ENCODE measurements around the gene PUS10. TPM values are rescaled to one million over a fixed set of nuclear protein-coding genes. Genes with fewer than 3 reads are reported as not detected.
"Not testable (repeated sequence)": the region's sequence is repeated elsewhere in the genome, so short reads cannot be mapped to it uniquely, and the experiment has no call there.

PUS10 gene
- 10 to 100 TPM; 12.6 to 18.5 TPM for total RNA-seq

- Mint-ChIP-seq H3K9me3 (no peaks in the 10 kb centered on the region), H3K27me3 (no peaks in the 10 kb centered on the region), H3K36me3 (peaks cover 8% of the 10 kb centered on the region), H3K27ac (peak within 1 kb of the TSS; percentile 85 to 98), H3K4me3 (peak within 1 kb of the TSS; percentile 97), H3K4me1 (ENCODE audit: low read depth in 2 of 2) (peaks cover 23 to 26% of the 10 kb centered on the region in 2 donors)
- DNase-seq (ENCODE audit: low spot score) (peak; percentile 77), ATAC-seq (peak; percentile 93)
Observed at GRCh38 chr2:61017556-61018317, at the start of gene PUS10, which contains the start of gene PEX13. Gene PUS10 (minus strand): TSS chr2:61018255. CDS start chr2:61011890, 6,365 bp downstream. Gene PEX13 (plus strand): TSS chr2:61017720. CDS start chr2:61017760, 40 bp downstream.

DNA sequence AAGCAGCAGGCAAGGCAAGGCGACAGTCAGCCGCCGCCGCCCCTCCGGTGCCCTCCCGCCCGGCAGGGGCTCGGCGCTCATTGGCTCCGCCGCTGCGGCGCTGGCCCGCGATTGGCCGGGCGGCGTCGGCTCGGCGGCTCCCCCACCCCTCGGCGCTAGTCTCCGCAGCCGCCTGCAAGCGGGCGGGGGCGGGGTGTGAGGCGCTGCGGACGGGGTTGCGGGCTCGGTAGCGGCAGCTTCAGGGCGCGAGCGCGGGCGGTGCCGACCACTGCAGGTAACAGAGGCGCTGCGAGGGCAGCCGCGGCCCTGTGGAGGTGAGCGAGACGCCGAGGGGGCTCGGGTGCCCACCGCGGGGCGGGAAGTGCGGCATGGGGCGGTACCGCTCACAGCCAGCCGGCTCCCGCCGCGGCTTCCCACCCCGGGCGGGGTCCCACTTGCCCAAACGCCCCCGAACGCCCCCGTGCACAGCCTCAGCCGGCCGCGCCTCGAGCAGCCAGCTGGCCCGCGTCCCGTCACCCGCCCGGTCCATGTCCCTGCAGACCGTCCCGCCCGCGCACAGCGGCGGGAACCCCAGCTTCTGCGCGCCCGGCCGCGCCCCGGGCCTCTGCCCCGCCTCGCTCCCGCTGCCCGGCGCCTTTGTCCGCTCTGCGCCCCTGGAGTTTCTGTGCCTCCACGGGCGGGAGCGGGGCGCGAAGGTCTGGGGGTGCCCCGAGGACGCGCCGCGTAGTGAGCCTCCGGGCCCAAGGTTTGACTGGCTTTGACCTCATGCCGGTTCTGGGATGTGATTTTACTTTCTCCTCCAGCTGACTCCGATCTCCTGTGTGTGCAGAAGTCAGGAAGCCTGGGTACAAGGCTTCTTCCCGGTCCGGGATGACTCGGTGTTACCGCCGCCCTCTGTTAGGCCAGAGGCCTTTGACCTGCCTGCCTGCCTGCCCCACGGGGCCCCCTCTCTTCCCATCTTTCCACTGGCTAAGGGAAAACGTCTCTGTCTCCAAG lies 48.0 kb upstream of the PUS10 start, which contains the start of gene SANBR:
SANBR (plus strand) TSS at position 158 of the 996 bp plus-strand sequence. CDS start 4,480 bp downstream, outside the sequence.
- no peaks in the 10 kb centered on the region for H3K27me3 Mint-ChIP-seq
- peak; percentile 99 for ATAC-seq
- DNase-seq (ENCODE audit: low spot score) = peak; percentile 92

DNA sequence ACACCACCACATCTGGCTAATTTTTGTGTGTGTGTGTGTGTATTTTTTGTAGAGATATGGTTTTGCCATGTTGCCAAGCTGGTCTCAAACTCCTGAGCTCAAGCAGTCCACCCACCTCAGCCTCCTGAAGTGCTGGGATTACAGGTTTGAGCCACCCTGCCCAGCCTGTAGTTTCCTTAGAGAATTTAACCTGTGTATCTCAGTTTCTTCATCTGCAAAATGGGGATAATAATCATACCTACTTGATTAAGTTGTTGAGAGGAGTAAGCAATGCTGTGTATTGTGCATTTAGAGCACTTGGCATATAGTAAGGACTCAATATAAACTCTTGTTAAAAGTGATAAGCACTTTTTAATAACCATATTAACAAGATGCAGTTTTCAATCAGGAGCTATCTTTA lies 41.3 kb upstream of the PUS10 start:
- DNase-seq (ENCODE audit: low spot score) (no peak), ATAC-seq (no peak)
- Mint-ChIP-seq H3K9me3 (no peaks in the 10 kb centered on the region), H3K27me3 (no peaks in the 10 kb centered on the region), H3K4me1 (ENCODE audit: low read depth in 2 of 2) (no peaks in the 10 kb centered on the region), H3K36me3 (no peaks in the 10 kb centered on the region), H3K27ac (no peak overlapping the region), H3K4me3 (no peak overlapping the region)

More for the DNA sequence above, 48.0 kb upstream of the PUS10 start, which contains the start of gene SANBR:
- H3K36me3 Mint-ChIP-seq = peaks cover 4% of the 10 kb centered on the region
- peaks cover 5 to 7% of the 10 kb centered on the region in 2 donors for H3K4me1 Mint-ChIP-seq (ENCODE audit: low read depth in 2 of 2)
- H3K9me3 Mint-ChIP-seq = no peaks in the 10 kb centered on the region
- peak within 1 kb of the TSS; percentile 93 for H3K4me3 Mint-ChIP-seq
- H3K27ac Mint-ChIP-seq = peak within 1 kb of the TSS; percentile 53 to 57

DNA sequence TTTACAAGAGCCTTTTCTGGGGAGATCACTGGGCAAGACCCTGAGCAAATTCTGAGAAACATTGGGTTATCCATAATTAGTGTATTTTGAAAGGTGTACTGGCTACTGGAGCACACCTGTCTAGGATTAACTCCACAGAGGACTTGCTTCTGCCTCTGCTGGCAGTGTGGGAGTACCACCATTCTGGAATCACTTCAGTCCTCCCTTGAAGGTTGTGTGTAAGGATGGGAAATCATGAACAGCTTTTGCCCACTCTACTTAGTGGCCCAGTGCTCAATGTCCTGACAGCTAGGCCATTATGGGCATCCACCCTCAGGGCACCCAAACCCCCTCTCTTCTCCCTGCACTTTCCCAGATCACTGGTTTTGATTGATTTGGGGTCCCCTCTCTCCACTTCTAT lies 39.5 kb upstream of the PUS10 start:
- Mint-ChIP-seq H3K36me3 (no peaks in the 10 kb centered on the region), H3K9me3 (no peaks in the 10 kb centered on the region), H3K4me3 (no peak overlapping the region), H3K27me3 (no peaks in the 10 kb centered on the region), H3K4me1 (ENCODE audit: low read depth in 2 of 2) (no peaks in the 10 kb centered on the region), H3K27ac (no peak overlapping the region)
- ATAC-seq (no peak), DNase-seq (ENCODE audit: low spot score) (no peak)

- H3K9me3 Mint-ChIP-seq = no peaks in the 10 kb centered on the region
- no peak overlapping the region for H3K4me3 Mint-ChIP-seq
- H3K27ac Mint-ChIP-seq = no peak overlapping the region
- peaks cover 4% of the 10 kb centered on the region for H3K36me3 Mint-ChIP-seq
- no peaks in the 10 kb centered on the region for H3K27me3 Mint-ChIP-seq
- no peak for ATAC-seq
- H3K4me1 Mint-ChIP-seq (ENCODE audit: low read depth in 2 of 2) = no peaks in the 10 kb centered on the region
- no peak for DNase-seq (ENCODE audit: low spot score)
Observed at GRCh38 chr2:61055557-61055956, 37.5 kb upstream of the PUS10 start.

GRCh38 chr2:61045999-61046398 lies 27.9 kb upstream of the PUS10 start:
- H3K27me3 Mint-ChIP-seq = no peaks in the 10 kb centered on the region
- ATAC-seq = no peak
- peaks cover 10% of the 10 kb centered on the region for H3K36me3 Mint-ChIP-seq
- H3K4me1 Mint-ChIP-seq (ENCODE audit: low read depth in 2 of 2) = peaks cover 14 to 15% of the 10 kb centered on the region in 2 donors
- no peaks in the 10 kb centered on the region for H3K9me3 Mint-ChIP-seq
- no peak overlapping the region for H3K27ac Mint-ChIP-seq
- DNase-seq (ENCODE audit: low spot score) = no peak
- H3K4me3 Mint-ChIP-seq = no peak overlapping the region

DNA sequence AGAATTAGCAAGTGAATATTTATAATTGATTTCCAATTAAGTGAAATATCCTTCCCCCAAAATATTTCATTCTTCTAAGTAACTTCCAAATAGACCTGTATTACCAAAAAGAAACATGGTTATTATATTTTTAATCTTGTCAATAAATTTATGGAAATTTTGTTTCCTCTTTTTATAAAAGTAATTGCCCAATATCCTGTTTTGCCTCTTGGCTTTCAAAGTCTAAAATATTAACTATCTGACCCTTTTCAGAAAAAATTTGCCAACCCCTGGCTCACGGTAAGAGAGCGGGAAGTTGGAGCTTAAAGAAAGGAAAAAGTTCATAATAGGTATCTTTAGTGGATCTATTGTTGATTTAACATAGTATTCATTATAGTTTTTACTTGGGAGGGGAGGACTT lies 27.2 kb upstream of the PUS10 start:
- DNase-seq (ENCODE audit: low spot score) = no peak
- ATAC-seq = no peak
- Mint-ChIP-seq H3K4me1 (ENCODE audit: low read depth in 2 of 2) (peaks cover 15 to 16% of the 10 kb centered on the region in 2 donors), H3K36me3 (peaks cover 10% of the 10 kb centered on the region), H3K4me3 (no peak overlapping the region), H3K27ac (no peak overlapping the region), H3K27me3 (no peaks in the 10 kb centered on the region), H3K9me3 (no peaks in the 10 kb centered on the region)

- H3K9me3 Mint-ChIP-seq = no peaks in the 10 kb centered on the region
Observed at GRCh38 chr2:61044636-61045035, 26.6 kb upstream of the PUS10 start.

GRCh38 chr2:61042807-61043206 lies 24.8 kb upstream of the PUS10 start:
- Mint-ChIP-seq H3K4me3 (no peak overlapping the region), H3K36me3 (peaks cover 17% of the 10 kb centered on the region), H3K27me3 (no peaks in the 10 kb centered on the region), H3K4me1 (ENCODE audit: low read depth in 2 of 2) (peaks cover 16 to 19% of the 10 kb centered on the region in 2 donors), H3K9me3 (no peaks in the 10 kb centered on the region), H3K27ac (no peak overlapping the region)
- ATAC-seq (no peak), DNase-seq (ENCODE audit: low spot score) (no peak)

More at GRCh38 chr2:61044636-61045035, 26.6 kb upstream of the PUS10 start:
- ATAC-seq (peak; percentile 40 to 79), DNase-seq (ENCODE audit: low spot score) (no peak)
- Mint-ChIP-seq H3K4me3 (no peak overlapping the region), H3K4me1 (ENCODE audit: low read depth in 2 of 2) (peaks cover 16% of the 10 kb centered on the region in 2 donors), H3K27ac (peak overlapping the region; percentile 3 to 57), H3K36me3 (peaks cover 10% of the 10 kb centered on the region), H3K27me3 (no peaks in the 10 kb centered on the region)

DNA sequence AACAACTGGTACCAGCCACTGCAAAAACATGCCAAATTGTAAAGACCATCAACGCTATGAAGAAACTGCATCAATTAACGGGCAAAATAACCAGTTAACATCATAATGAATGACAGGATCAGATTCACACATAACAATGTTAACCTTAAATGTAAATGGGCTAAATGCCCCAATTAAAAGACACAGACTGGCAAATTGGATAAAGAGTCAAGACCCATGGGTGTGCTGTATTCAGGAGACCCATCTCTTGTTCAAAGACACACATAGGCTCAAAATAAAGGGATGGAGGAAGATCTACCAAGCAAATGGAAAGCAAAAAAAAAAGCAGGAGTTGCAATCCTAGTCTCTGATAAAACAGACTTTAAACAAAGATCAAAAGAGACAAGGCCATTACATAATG lies 18.6 kb upstream of the PUS10 start:
- not testable (repeated sequence) for DNase-seq (ENCODE audit: low spot score); ATAC-seq; H3K27me3 Mint-ChIP-seq; H3K27ac Mint-ChIP-seq; H3K4me3 Mint-ChIP-seq; H3K9me3 Mint-ChIP-seq
- H3K36me3 Mint-ChIP-seq = peaks cover 52% of the 10 kb centered on the region
- H3K4me1 Mint-ChIP-seq (ENCODE audit: low read depth in 2 of 2) = peaks cover 10 to 18% of the 10 kb centered on the region in 2 donors

DNA sequence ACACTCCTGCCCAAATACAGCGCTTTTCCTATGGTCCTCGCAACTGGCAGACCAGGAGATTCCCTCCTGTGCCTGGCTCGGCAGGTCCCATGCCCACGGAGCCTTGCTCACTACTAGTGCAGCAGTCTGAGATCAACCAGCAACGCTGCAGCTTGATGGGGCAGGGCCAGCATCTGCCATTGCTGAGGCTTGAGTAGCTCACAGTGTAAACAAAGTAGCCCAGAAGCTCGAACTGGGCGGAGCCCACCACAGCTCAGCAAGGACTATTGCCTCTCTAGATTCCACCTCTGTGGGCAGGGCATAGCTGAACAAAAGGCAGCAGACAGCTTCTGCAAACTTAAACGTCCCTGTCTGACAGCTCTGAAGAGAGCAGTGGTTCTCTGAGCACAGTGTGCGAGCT lies 16.5 kb upstream of the PUS10 start:
- Mint-ChIP-seq H3K36me3 (peaks cover 49% of the 10 kb centered on the region), H3K4me1 (ENCODE audit: low read depth in 2 of 2) (peaks cover 3 to 11% of the 10 kb centered on the region in 2 donors)
- not testable (repeated sequence) for ATAC-seq; H3K27ac Mint-ChIP-seq; DNase-seq (ENCODE audit: low spot score); H3K9me3 Mint-ChIP-seq; H3K4me3 Mint-ChIP-seq; H3K27me3 Mint-ChIP-seq

DNA sequence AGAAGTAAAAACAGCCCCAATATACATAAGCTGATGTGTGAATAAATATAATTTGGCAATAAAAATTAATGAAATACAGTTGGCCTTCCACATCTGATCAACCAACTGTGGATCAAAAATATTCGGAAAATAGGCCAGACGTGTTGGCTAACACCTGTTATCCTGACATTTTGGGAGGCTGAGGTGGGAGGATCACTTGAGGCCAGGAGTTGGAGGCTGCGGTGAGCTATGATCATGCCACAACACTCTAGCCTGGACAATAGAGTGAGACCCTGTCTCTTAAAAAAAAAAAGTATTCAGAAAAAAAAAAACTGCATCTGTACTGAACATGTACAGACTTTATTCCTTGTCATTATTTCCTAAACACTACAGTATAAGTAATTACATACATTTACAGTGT lies 11.5 kb upstream of the PUS10 start:
- Mint-ChIP-seq H3K9me3 (no peaks in the 10 kb centered on the region), H3K4me1 (ENCODE audit: low read depth in 2 of 2) (peaks cover 15 to 18% of the 10 kb centered on the region in 2 donors), H3K36me3 (peaks cover 26% of the 10 kb centered on the region), H3K4me3 (no peak overlapping the region), H3K27ac (no peak overlapping the region), H3K27me3 (no peaks in the 10 kb centered on the region)
- DNase-seq (ENCODE audit: low spot score) = no peak
- no peak for ATAC-seq

DNA sequence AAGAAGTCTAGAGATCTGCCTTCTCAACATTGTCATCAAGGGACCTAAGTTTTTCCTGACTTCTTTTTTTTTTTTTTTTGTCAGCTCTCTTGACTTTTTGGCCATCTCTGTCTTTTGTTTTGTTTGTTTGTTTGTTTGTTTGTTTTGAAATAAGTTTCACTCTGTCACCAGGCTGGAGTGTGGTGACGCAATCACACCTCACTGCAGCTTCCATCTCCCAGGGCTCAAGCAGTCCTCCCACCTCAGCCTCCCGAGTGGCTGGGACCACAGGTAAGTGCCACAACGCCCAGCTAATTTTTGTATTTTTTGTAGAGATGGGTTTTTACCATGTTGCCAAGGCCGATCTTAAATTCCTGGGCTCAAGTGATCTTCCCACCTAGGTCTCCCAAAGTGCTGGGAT lies 5.6 kb upstream of the PUS10 start:
- H3K36me3 Mint-ChIP-seq = peaks cover 15% of the 10 kb centered on the region
- no peak for DNase-seq (ENCODE audit: low spot score)
- no peak overlapping the region for H3K27ac Mint-ChIP-seq
- H3K9me3 Mint-ChIP-seq = no peaks in the 10 kb centered on the region
- no peaks in the 10 kb centered on the region for H3K27me3 Mint-ChIP-seq
- H3K4me3 Mint-ChIP-seq = no peak overlapping the region
- peaks cover 31 to 37% of the 10 kb centered on the region in 2 donors for H3K4me1 Mint-ChIP-seq (ENCODE audit: low read depth in 2 of 2)
- no peak for ATAC-seq

All from natural killer cell treated with Interleukin-12 subunit alpha and Interleukin-12 subunit beta and Interleukin-15 and Interleukin-18, amount 100 ng/mL, for 72 hours (primary cell).